BE2C (cell line): ENCODE measurements around the gene HSPA9.

Experiments used
- DNase-seq: peaks from one replicate; pipeline ENCODE4 v3.0.0-alpha.2; 2020
- H3K27me3 ChIP-seq: fragments of 250-450 bp; sonication (Bioruptor Pico); 2 replicates; pipeline ENCODE4 v1.5.1; 2020; ENCODE audit warnings: mild to moderate bottlenecking
- H3K36me3 ChIP-seq: fragments of 250-450 bp; sonication (Bioruptor Pico); 2 replicates; pipeline ENCODE4 v1.5.1; 2020; ENCODE audit warnings: mild to moderate bottlenecking
- H3K4me1 ChIP-seq: fragments of 250-450 bp; sonication (Bioruptor Pico); 2 replicates; pipeline ENCODE4 v1.5.1; 2020
- H3K4me3 ChIP-seq: 2 replicates; pipeline ENCODE4 v1.5.1; 2011; ENCODE audit warnings: low read depth, low read length
- H3K9me3 ChIP-seq: fragments of 250-450 bp; sonication (Bioruptor Pico); 2 replicates; pipeline ENCODE4 v1.5.1; 2020
- TF ChIP-seq, protein P1 (sequence below): IDR thresholded peaks from 2 replicates; pipeline ENCODE4 v1.5.1; 2012; ENCODE audit warnings: mild to moderate bottlenecking, low read depth, low read length

HSPA9 gene

DNA sequence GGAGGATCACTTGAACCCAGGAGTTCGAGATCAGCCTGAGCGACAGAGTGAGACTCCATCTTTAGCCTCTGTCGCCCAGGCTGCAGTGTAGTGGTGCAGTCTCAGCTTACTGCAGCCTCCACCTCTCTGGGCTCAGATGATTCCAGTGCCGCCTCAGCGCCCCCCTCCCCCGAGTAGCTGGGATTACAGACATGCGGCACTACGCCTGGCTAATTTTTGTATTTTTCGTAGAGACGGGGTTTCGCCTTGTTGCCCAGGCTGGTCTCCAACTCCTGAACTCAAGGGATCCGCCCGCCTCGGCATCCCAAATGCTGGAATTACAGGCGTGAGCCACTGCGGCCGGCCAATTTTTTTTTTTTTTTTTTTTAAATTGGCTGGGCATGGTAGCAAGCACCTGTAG is 2.3 kb upstream of the HSPA9 start:
- Histone ChIP-seq H3K27me3 (no peaks in the 10 kb centered on the region), H3K4me3 (no peak overlapping the region), H3K9me3 (no peaks in the 10 kb centered on the region), H3K36me3 (peaks cover 25% of the 10 kb centered on the region), H3K4me1 (no peaks in the 10 kb centered on the region; the same call in none of the 2 replicates)
- TF ChIP-seq, protein P1, sequence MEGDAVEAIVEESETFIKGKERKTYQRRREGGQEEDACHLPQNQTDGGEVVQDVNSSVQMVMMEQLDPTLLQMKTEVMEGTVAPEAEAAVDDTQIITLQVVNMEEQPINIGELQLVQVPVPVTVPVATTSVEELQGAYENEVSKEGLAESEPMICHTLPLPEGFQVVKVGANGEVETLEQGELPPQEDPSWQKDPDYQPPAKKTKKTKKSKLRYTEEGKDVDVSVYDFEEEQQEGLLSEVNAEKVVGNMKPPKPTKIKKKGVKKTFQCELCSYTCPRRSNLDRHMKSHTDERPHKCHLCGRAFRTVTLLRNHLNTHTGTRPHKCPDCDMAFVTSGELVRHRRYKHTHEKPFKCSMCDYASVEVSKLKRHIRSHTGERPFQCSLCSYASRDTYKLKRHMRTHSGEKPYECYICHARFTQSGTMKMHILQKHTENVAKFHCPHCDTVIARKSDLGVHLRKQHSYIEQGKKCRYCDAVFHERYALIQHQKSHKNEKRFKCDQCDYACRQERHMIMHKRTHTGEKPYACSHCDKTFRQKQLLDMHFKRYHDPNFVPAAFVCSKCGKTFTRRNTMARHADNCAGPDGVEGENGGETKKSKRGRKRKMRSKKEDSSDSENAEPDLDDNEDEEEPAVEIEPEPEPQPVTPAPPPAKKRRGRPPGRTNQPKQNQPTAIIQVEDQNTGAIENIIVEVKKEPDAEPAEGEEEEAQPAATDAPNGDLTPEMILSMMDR = no peak
- no peak for DNase-seq

DNA sequence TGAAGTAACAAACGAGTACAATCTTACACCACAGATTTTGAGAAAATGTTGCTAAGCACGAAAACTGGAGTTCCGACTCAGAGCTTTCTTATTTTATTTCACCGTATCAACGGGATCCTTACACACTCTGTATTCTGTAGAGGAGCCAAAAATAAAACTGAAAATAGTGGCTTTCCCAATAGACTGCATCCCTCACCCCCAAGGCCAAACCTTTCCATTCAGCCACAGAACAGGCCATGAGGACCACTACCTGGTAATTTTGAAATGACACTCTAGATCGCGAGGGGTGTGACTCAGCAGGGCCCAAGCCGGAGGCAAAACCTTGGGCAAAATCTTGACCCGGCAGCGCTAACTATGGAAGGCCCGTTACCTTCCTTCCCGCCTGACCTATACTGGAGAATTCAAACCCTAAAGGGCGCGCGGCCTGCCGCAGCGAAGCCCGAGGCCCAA is 432 bp downstream of the HSPA9 start:
- Histone ChIP-seq H3K27me3 (no peaks in the 10 kb centered on the region), H3K9me3 (no peaks in the 10 kb centered on the region), H3K4me3 (peak overlapping the region; percentile 85), H3K36me3 (peaks cover 52% of the 10 kb centered on the region), H3K4me1 (no peaks in the 10 kb centered on the region; the same call in 1 of the 2 replicates)
- TF ChIP-seq, protein P1 = no peak
- DNase-seq = no peak

DNA sequence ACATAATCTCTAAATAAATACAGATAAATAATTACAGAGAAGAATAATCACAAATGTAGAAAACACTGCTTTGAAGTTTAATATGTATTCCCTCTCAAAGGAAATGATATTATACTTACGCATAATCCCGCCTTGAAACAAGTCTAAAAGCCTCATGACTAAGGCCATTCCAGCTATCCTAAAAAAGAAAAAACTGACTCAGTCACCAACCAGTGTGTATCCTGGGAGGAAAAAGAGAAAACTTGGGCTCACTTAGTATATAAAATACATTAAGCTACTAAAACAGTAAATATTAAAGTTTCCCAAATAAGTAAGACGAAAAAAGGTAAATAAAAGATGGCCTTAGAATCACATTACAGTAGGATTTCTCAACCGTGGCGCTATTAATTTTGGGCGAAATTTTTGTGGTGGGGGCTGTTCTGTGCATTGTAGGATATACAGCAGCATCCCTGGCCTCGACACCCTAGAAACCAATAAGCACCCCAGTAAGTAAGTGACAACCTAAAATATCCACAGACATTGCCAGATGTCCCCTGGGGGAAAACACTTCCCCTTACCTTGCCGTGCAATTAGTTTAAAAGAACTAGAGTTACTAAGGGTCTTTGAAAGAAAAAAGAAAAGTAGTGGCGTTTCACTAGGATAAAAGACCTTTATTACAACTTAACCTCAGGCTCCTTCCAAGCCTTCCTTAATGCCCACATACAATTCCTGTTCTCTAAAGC is 1.1 kb downstream of the HSPA9 start:
- TF ChIP-seq, protein P1 = no peak
- DNase-seq = no peak
- Histone ChIP-seq H3K4me3 (peak overlapping the region; percentile 85), H3K27me3 (no peaks in the 10 kb centered on the region), H3K4me1 (no peaks in the 10 kb centered on the region), H3K9me3 (no peaks in the 10 kb centered on the region), H3K36me3 (peaks cover 58% of the 10 kb centered on the region)

DNA sequence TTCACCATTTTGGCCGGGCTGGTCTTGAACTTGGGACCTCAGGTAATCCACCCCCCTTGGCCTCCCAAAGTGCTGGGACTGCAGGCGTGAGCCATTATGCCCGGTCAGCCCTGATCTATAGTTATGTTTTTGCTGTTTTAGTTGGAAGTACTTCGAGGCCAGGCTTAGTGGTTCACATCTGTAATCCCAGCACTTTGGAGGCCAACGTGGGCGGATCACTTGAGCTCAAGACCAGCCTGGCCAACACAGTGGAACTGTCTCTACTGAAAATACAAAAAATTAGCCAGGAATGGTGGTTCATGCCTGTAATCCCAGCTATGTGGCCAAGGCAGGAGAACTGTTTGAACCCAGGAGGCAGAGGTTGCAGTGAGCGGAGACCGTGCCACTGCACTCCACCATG is 2.0 kb downstream of the HSPA9 start:
- Histone ChIP-seq H3K4me1 (no peaks in the 10 kb centered on the region), H3K9me3 (no peaks in the 10 kb centered on the region), H3K36me3 (peaks cover 67% of the 10 kb centered on the region), H3K27me3 (no peaks in the 10 kb centered on the region), H3K4me3 (peak overlapping the region; percentile 85; the same call in 1 of the 2 replicates)
- DNase-seq = no peak
- TF ChIP-seq, protein P1 = no peak

DNA sequence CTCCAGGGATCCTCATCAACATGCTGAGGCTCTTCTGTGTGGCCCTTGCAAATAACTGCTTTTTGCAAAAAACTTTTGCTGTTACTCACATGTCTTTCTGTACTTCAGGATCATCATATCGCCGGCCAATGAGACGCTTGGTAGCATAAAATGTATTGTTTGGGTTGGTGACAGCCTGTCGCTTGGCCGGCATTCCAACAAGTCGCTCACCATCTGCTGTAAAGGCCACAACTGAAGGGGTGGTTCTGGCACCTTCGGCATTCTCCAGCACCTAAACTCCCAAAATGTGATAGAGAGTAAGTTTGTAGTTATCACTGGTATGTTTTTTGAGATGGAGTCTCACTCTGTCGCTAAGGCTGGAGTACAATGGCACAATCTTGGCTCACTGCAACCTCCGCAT is 4.3 kb downstream of the HSPA9 start:
- no peak for DNase-seq
- TF ChIP-seq, protein P1 = no peak
- Histone ChIP-seq H3K4me3 (no peak overlapping the region), H3K36me3 (peaks cover 91% of the 10 kb centered on the region), H3K9me3 (no peaks in the 10 kb centered on the region), H3K4me1 (no peaks in the 10 kb centered on the region), H3K27me3 (no peaks in the 10 kb centered on the region)

DNA sequence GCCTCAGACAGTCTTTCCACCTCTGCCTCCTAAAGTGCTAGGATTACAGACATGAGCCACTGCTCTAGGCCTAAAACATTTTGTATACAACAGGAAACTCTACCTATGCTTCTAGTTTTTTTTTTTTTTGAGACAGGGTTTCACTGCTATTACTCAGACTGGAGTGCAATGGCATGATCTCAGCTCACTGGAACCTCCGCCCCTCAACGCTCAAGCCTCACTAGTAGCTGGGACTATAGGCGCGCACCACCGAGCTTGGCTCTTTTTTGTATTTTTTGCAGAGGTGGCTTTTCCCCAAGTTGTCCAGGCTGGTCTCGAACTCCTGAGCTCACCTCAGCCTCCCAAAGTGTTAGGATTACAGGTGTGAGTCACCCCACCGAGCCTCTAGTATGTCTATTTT is 5.4 kb downstream of the HSPA9 start:
- no peak for DNase-seq
- H3K4me3 ChIP-seq = no peak overlapping the region
- TF ChIP-seq, protein P1 = no peak
- H3K36me3 ChIP-seq = peaks cover 99% of the 10 kb centered on the region
- H3K9me3 ChIP-seq = no peaks in the 10 kb centered on the region
- no peaks in the 10 kb centered on the region for H3K27me3 ChIP-seq
- H3K4me1 ChIP-seq = no peaks in the 10 kb centered on the region
